DND-41 (cell line): ENCODE measurements around the gene AK5.

Experiments
- ATAC-seq: fragments of 200-7000 bp; cut with Tn5 transposase; 3 replicates; pipeline ENCODE4 v1.9.1; 2021; ENCODE audit warnings: low read depth; ENCODE audit not compliant: insufficient read depth
- DNase-seq: peaks from one replicate; pipeline ENCODE4 v3.0.0-alpha.2; 2020
- H2AFZ ChIP-seq: 2 replicates; pipeline ENCODE4 v1.6.0; 2012; ENCODE audit warnings: low read depth, low read length
- H3K27ac ChIP-seq: 2 replicates; pipeline ENCODE4 v1.5.1; 2012; ENCODE audit warnings: low read length, inconsistent platforms
- H3K27me3 ChIP-seq: fragments of 200-600 bp; sonication (generic); 2 replicates; pipeline ENCODE4 v1.6.0; 2012; ENCODE audit warnings: low read length, mild to moderate bottlenecking, inconsistent platforms; ENCODE audit not compliant: insufficient read depth, poor library complexity
- H3K36me3 ChIP-seq: 2 replicates; pipeline ENCODE4 v1.5.1; 2012; ENCODE audit warnings: low read length, inconsistent platforms; ENCODE audit not compliant: insufficient read depth
- H3K4me1 ChIP-seq: 2 replicates; pipeline ENCODE4 v1.5.1; 2012; ENCODE audit warnings: mild to moderate bottlenecking, low read length; ENCODE audit not compliant: insufficient read depth
- H3K4me2 ChIP-seq: 2 replicates; pipeline ENCODE4 v1.6.0; 2012; ENCODE audit warnings: mild to moderate bottlenecking, moderate library complexity, low read length, inconsistent platforms; ENCODE audit not compliant: insufficient read depth
- H3K4me3 ChIP-seq, 2 experiments: fragments of 200-600 bp in 1 of 2; shearing (Covaris generic) in 1 of 2; 2 replicates each; pipeline ENCODE4 v1.5.1; 2012 to 2016; ENCODE audit warnings: inconsistent platforms in 2 of 2, low read length in 2 of 2, mild to moderate bottlenecking in 2 of 2, low read depth in 1 of 2, moderate library complexity in 1 of 2
- H3K79me2 ChIP-seq: 2 replicates; pipeline ENCODE4 v1.6.0; 2012; ENCODE audit warnings: low read length, inconsistent platforms; ENCODE audit not compliant: insufficient read depth
- H3K9ac ChIP-seq: 2 replicates; pipeline ENCODE4 v1.6.0; 2012; ENCODE audit warnings: low read depth, mild to moderate bottlenecking, inconsistent platforms, low read length, moderate library complexity
- H3K9me3 ChIP-seq: 2 replicates; pipeline ENCODE4 v1.5.1; 2012; ENCODE audit warnings: low read length, moderate library complexity, mild to moderate bottlenecking, inconsistent platforms; ENCODE audit not compliant: insufficient read depth, severe bottlenecking
- H4K20me1 ChIP-seq: 2 replicates; pipeline ENCODE4 v1.6.0; 2012; ENCODE audit warnings: low read length; ENCODE audit not compliant: insufficient read depth
- CTCF ChIP-seq: IDR thresholded peaks from 2 replicates; pipeline ENCODE4 v1.5.1; 2012; ENCODE audit warnings: borderline replicate concordance, low read length, moderate library complexity, mild to moderate bottlenecking; ENCODE audit not compliant: poor library complexity, severe bottlenecking; ENCODE audit errors: extremely low read depth
- EZH2 ChIP-seq: IDR thresholded peaks from 3 replicates; pipeline ENCODE4 v1.6.1; 2012; ENCODE audit warnings: borderline replicate concordance, low read depth, mild to moderate bottlenecking, moderate library complexity, low read length, inconsistent platforms; ENCODE audit not compliant: severe bottlenecking

AK5 gene

DNA sequence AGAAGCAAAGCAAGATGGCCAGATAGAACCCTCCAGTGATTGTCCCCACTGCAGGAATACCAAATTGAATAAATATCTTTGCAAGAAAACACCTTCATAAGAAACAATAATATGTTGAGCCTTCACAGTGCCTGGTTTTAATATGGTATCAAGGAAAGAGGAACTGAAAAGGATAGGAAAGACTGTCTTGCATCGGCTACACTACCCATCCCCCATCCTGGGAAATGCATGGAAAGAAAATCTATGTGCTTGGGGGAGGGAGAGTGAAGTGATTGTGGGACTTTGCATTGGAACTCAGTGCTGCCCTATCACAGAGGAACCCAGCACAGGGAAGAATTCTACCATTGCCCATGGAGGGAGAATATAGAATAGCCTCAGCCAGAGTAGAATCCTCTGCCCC lies 28.6 kb upstream of the AK5 start:
- no peak for DNase-seq
- peaks cover 7% of the 10 kb centered on the region for H3K9me3 ChIP-seq
- H3K9ac ChIP-seq, result no peak overlapping the region
- H3K4me3 ChIP-seq, result no peak overlapping the region
- ATAC-seq, result no peak
- no peak overlapping the region for H3K4me2 ChIP-seq
- H3K36me3 ChIP-seq, result no peaks in the 10 kb centered on the region
- no peak for TF ChIP-seq CTCF
- H3K27ac ChIP-seq, result no peak overlapping the region
- no peaks in the 10 kb centered on the region for H4K20me1 ChIP-seq
- no peaks in the 10 kb centered on the region for H3K27me3 ChIP-seq
- no peak overlapping the region for H2AFZ ChIP-seq
- H3K79me2 ChIP-seq, result no peaks in the 10 kb centered on the region
- no peaks in the 10 kb centered on the region for H3K4me1 ChIP-seq

GRCh38 chr1:77263708-77264107 lies 18.1 kb upstream of the AK5 start:
- no peak for ATAC-seq
- TF ChIP-seq CTCF (no peak), EZH2 (no peak)
- Histone ChIP-seq H3K27ac (no peak overlapping the region), H3K9ac (no peak overlapping the region), H3K79me2 (no peaks in the 10 kb centered on the region), H3K4me2 (no peak overlapping the region), H2AFZ (no peak overlapping the region), H3K4me3 (no peak overlapping the region), H4K20me1 (no peaks in the 10 kb centered on the region), H3K9me3 (no peaks in the 10 kb centered on the region), H3K4me1 (no peaks in the 10 kb centered on the region), H3K27me3 (no peaks in the 10 kb centered on the region), H3K36me3 (no peaks in the 10 kb centered on the region)
- no peak for DNase-seq

DNA sequence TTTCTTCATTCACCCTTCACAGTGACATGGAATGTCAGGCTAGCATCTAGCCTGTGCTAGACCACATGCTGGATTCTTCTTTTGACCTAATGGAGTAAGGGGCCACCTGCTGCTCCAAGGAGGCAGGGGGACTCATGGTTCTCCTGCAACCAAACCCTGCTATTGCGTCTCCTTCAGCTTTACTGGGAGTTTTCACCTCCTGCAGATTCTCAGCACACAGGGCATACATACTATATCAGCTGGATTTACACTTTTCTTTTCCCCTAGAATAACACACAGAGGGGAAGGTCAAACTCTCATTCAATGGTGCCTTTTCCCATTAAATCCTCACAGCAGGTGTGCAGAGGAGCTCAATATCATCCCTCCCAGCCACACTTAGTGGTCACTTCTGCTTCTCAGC lies 16.6 kb upstream of the AK5 start:
- H4K20me1 ChIP-seq, result no peaks in the 10 kb centered on the region

More for the DNA sequence above, 16.6 kb upstream of the AK5 start:
- no peak for ATAC-seq
- Histone ChIP-seq H3K4me2 (no peak overlapping the region), H3K27ac (no peak overlapping the region), H3K27me3 (no peaks in the 10 kb centered on the region), H2AFZ (no peak overlapping the region), H3K9ac (no peak overlapping the region), H3K79me2 (no peaks in the 10 kb centered on the region), H3K36me3 (no peaks in the 10 kb centered on the region), H3K4me1 (no peaks in the 10 kb centered on the region), H3K9me3 (no peaks in the 10 kb centered on the region), H3K4me3 (no peak overlapping the region)
- no peak for DNase-seq
- TF ChIP-seq EZH2, result no peak
- TF ChIP-seq CTCF, result no peak
